Stimulated activated CD4-positive, alpha-beta T cell treated with anti-CD3 and anti-CD28 coated beads, Interleukin-1b, Interleukin-23, amount 100 ng/mL, for 4 hours (primary cell): ENCODE measurements around the gene CSF1R.

Source experiments
- DNase-seq, 2 donors: peaks; one replicate each; pipeline ENCODE4 v3.0.0-alpha.2; 2020; ENCODE audit warnings: low read depth in 2 of 2

CSF1R gene

GRCh38 chr5:150024346-150024984 is 61.9 kb downstream of the CSF1R start:
- no peak for DNase-seq

- DNase-seq: no peak
These were observed 63.2 kb downstream of the CSF1R start for GRCh38 chr5:150023136-150023535.

GRCh38 chr5:150022681-150023080 is 63.7 kb downstream of the CSF1R start:
- no peak for DNase-seq

GRCh38 chr5:150022158-150022531 is 64.2 kb downstream of the CSF1R start:
- no peak for DNase-seq

- no peak for DNase-seq
These were observed 64.7 kb downstream of the CSF1R start for GRCh38 chr5:150021491-150022157.

GRCh38 chr5:150020249-150020648 is 66.1 kb downstream of the CSF1R start:
- DNase-seq: no peak

GRCh38 chr5:150017226-150018005 is 68.9 kb downstream of the CSF1R start:
- DNase-seq: no peak

- no peak for DNase-seq
These were observed 69.8 kb downstream of the CSF1R start for GRCh38 chr5:150016537-150016936.

- DNase-seq: no peak
These were observed 70.9 kb downstream of the CSF1R start for GRCh38 chr5:150015415-150015814.

GRCh38 chr5:150014456-150014855 is 71.9 kb downstream of the CSF1R start:
- DNase-seq: no peak

GRCh38 chr5:150013931-150014330 is 72.4 kb downstream of the CSF1R start:
- DNase-seq: no peak

- no peak for DNase-seq
These were observed 76.5 kb downstream of the CSF1R start for GRCh38 chr5:150009671-150010387.

GRCh38 chr5:150007050-150007449 is 79.3 kb downstream of the CSF1R start:
- no peak for DNase-seq

GRCh38 chr5:150006318-150006717 is 80.0 kb downstream of the CSF1R start:
- no peak for DNase-seq
